CD4-positive, alpha-beta T cell (primary cell): ENCODE results near the gene AFF3. TPM values are rescaled to one million over a fixed set of nuclear protein-coding genes. Genes with fewer than 3 reads are reported as not detected.

Experiments used
- ATAC-seq: fragments of 200-7000 bp; cut with Tn5 transposase; one replicate; pipeline ENCODE4 v1.10.0; 2022; ENCODE audit warnings: mild to moderate bottlenecking; ENCODE audit not compliant: poor library complexity
- CTCF ChIA-PET: fragments of 350-600 bp; sonication (Branson Sonifier 250); formaldehyde crosslinking; loops from one replicate; lab custom pipeline; 2021; ENCODE audit warnings: antibody characterized with exemption, inconsistent platforms; lab: Charles Lee
- POLR2A ChIA-PET: fragments of 350-600 bp; sonication (Branson Sonifier 250); formaldehyde crosslinking; loops from one replicate; lab custom pipeline; 2021; ENCODE audit warnings: antibody characterized with exemption, inconsistent platforms; lab: Charles Lee
- DNase-seq, 14 experiments: peaks; one replicate each; pipeline ENCODE4 v3.0.0-alpha.2; 2013 to 2020; ENCODE audit warnings: mixed read lengths in 2 of 14
- H3K27ac ChIP-seq, 2 donors: one replicate each; pipeline versions ENCODE4 v1.5.1 to v1.7.0; 2013; ENCODE audit warnings: low read length in 2 of 2, low read depth in 1 of 2, mild to moderate bottlenecking in 1 of 2
- H3K27me3 ChIP-seq, 2 experiments: 1 replicate in 1 of 2; 2 replicates in 1 of 2; pipeline versions ENCODE4 v1.6.1 to v1.7.0; 2013; ENCODE audit warnings: low read length in 2 of 2, control low read depth in 1 of 2, mild to moderate bottlenecking in 1 of 2, moderate library complexity in 1 of 2; ENCODE audit not compliant: insufficient read depth in 2 of 2, control insufficient read depth in 1 of 2
- H3K36me3 ChIP-seq: one replicate; pipeline ENCODE4 v1.6.1; 2013; ENCODE audit warnings: low read length, control low read depth; ENCODE audit not compliant: insufficient read depth
- H3K4me1 ChIP-seq: one replicate; pipeline ENCODE4 v1.6.1; 2013; ENCODE audit warnings: low read length, control low read depth; ENCODE audit not compliant: insufficient read depth
- H3K4me3 ChIP-seq: one replicate; pipeline ENCODE4 v1.5.1; 2013; ENCODE audit warnings: mild to moderate bottlenecking, low read length, moderate library complexity
- H3K9me3 ChIP-seq, 2 experiments: 1 replicate in 1 of 2; 2 replicates in 1 of 2; pipeline versions ENCODE4 v1.6.1 to v1.7.0; 2013; ENCODE audit warnings: low read length in 2 of 2, mild to moderate bottlenecking in 2 of 2, control low read depth in 1 of 2, moderate library complexity in 1 of 2; ENCODE audit not compliant: control insufficient read depth in 1 of 2, insufficient read depth in 1 of 2
- H3K27ac Mint-ChIP-seq: one replicate; pipeline ENCODE4 v1.8.0; 2020; ENCODE audit warnings: mixed read lengths
- H3K27me3 Mint-ChIP-seq: one replicate; pipeline ENCODE4 v1.8.0; 2021; ENCODE audit warnings: mixed read lengths
- H3K36me3 Mint-ChIP-seq: one replicate; pipeline ENCODE4 v1.8.0; 2021; ENCODE audit warnings: low read depth, mixed read lengths
- H3K4me1 Mint-ChIP-seq: one replicate; pipeline ENCODE4 v1.8.0; 2021; ENCODE audit warnings: low read depth, mixed read lengths
- H3K4me3 Mint-ChIP-seq: one replicate; pipeline ENCODE4 v1.8.0; 2020; ENCODE audit warnings: mild to moderate bottlenecking, mixed read lengths
- H3K9me3 Mint-ChIP-seq: one replicate; pipeline ENCODE4 v1.8.0; 2020; ENCODE audit warnings: mixed read lengths
- intact Hi-C, 2 experiments: fragments of 100-400 bp; cut with DNase I in 1 of 2; cut with micrococcal nuclease in 1 of 2; formaldehyde crosslinking; loops; one replicate each; pipeline versions ENCODE4 v1.15.1 to v1.9.0; 2023 to 2025; cut with DNase I, micrococcal nuclease
- total RNA-seq, 174 experiments: library from RNA in 2 of 174; stranded (reverse) in 2 of 174; gene quantifications; one replicate each; pipeline ENCODE4 v1.2.3 and lab custom pipeline; 2021 to 2026
- TF ChIP-seq, protein P1 (sequence below): fragments of 200-600 bp; IDR thresholded peaks from one replicate; pipeline ENCODE4 v1.8.0; 2022; ENCODE audit warnings: antibody characterized with exemption, mild to moderate bottlenecking

Gene AFF3
- total RNA-seq, 2 experiments from 2014 or later: 15.4 to 15.7 TPM

DNA sequence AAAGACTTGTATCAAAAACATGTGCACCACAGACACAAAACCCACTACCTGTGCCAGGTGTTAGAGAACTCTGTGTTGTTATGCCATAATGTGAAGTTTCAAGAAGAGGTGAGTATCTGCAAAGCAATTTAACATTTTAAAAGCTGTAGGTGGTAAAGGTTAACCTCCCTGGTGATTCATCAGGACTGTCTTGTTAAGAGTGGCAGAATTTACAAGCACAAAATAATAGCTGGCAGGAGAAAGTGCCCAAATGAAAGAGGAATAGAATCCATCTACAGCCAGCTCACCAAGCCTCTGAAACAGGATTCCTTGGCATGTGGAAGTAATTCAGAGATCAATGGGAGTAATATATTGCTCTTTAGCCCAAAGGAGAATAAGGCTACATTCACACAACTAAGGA, 230.7 kb downstream of the AFF3 start:
- Histone ChIP-seq H3K36me3 (no peaks in the 10 kb centered on the region), H3K27ac (no peak overlapping the region), H3K27me3 (no peaks in the 10 kb centered on the region), H3K9me3 (no peaks in the 10 kb centered on the region), H3K4me1 (no peaks in the 10 kb centered on the region), H3K4me3 (no peak overlapping the region)
- H3K27ac Mint-ChIP-seq: no peak overlapping the region
- H3K36me3 Mint-ChIP-seq: no peaks in the 10 kb centered on the region
- TF ChIP-seq, protein P1, sequence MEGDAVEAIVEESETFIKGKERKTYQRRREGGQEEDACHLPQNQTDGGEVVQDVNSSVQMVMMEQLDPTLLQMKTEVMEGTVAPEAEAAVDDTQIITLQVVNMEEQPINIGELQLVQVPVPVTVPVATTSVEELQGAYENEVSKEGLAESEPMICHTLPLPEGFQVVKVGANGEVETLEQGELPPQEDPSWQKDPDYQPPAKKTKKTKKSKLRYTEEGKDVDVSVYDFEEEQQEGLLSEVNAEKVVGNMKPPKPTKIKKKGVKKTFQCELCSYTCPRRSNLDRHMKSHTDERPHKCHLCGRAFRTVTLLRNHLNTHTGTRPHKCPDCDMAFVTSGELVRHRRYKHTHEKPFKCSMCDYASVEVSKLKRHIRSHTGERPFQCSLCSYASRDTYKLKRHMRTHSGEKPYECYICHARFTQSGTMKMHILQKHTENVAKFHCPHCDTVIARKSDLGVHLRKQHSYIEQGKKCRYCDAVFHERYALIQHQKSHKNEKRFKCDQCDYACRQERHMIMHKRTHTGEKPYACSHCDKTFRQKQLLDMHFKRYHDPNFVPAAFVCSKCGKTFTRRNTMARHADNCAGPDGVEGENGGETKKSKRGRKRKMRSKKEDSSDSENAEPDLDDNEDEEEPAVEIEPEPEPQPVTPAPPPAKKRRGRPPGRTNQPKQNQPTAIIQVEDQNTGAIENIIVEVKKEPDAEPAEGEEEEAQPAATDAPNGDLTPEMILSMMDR: no peak
- DNase-seq: no peak
- ChIA-PET POLR2A (no interaction called here), CTCF (no interaction called here)
- no peak overlapping the region for H3K4me3 Mint-ChIP-seq
- no peaks in the 10 kb centered on the region for H3K27me3 Mint-ChIP-seq
- no peak for ATAC-seq
- H3K4me1 Mint-ChIP-seq: no peaks in the 10 kb centered on the region
- H3K9me3 Mint-ChIP-seq: no peaks in the 10 kb centered on the region
- intact Hi-C loops: no loop called here

DNA sequence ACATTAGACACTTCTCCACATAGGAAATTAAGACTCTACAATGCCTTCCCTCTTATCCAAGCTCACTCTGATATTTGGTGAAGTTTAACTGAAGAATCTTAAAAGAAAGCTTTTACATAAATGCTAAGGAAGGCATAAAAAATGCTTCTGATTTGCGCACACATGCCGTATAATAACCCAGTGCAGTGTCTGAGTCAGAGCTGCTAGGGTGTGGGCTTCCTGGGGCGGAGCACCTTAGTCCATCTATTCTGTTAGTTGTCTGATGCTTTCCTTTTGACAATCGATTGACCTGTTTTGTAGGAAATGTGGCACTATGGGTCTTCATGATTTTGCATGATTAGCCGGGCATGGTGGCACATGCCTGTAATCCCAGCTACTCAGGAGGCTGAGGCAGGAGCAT, 231.5 kb downstream of the AFF3 start:
- Histone ChIP-seq H3K36me3 (no peaks in the 10 kb centered on the region), H3K9me3 (no peaks in the 10 kb centered on the region), H3K4me1 (no peaks in the 10 kb centered on the region), H3K27ac (no peak overlapping the region), H3K27me3 (no peaks in the 10 kb centered on the region), H3K4me3 (no peak overlapping the region)
- TF ChIP-seq, protein P1: no peak
- Mint-ChIP-seq H3K4me3 (no peak overlapping the region), H3K4me1 (no peaks in the 10 kb centered on the region), H3K36me3 (no peaks in the 10 kb centered on the region), H3K27ac (no peak overlapping the region), H3K27me3 (no peaks in the 10 kb centered on the region), H3K9me3 (no peaks in the 10 kb centered on the region)
- intact Hi-C loops: no loop called here
- no peak for DNase-seq
- POLR2A ChIA-PET: no interaction called here
- CTCF ChIA-PET: no interaction called here
- no peak for ATAC-seq

DNA sequence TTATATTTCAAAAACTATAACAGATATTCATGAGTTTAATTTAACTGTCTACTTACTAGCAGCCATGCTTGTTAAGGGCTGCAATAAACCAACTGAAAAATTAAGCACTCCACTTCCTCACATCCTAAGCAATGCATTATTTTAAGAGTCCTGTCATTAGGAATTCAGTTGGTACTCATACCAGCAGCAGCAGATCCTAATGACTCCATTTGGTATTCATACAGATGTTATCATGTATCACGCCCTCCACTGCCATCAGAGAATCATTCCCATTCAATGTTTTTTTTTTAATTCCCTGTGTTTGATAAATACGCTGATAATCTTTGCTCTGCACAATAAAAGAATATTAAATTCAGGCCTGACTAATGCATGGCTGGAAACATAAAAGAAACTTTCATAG, 236.8 kb downstream of the AFF3 start:
- Histone ChIP-seq H3K4me3 (no peak overlapping the region), H3K27me3 (no peaks in the 10 kb centered on the region), H3K4me1 (no peaks in the 10 kb centered on the region), H3K9me3 (no peaks in the 10 kb centered on the region), H3K36me3 (no peaks in the 10 kb centered on the region), H3K27ac (no peak overlapping the region)
- Mint-ChIP-seq H3K9me3 (no peaks in the 10 kb centered on the region), H3K27me3 (no peaks in the 10 kb centered on the region), H3K27ac (no peak overlapping the region), H3K4me3 (no peak overlapping the region), H3K4me1 (no peaks in the 10 kb centered on the region), H3K36me3 (no peaks in the 10 kb centered on the region)
- DNase-seq (no peak), ATAC-seq (no peak)
- ChIA-PET CTCF (no interaction called here), POLR2A (no interaction called here)
- TF ChIP-seq, protein P1: no peak
- intact Hi-C loops: no loop called here
